ENCODE measurements around the gene ATP7B.

The ATP7B gene

DNA sequence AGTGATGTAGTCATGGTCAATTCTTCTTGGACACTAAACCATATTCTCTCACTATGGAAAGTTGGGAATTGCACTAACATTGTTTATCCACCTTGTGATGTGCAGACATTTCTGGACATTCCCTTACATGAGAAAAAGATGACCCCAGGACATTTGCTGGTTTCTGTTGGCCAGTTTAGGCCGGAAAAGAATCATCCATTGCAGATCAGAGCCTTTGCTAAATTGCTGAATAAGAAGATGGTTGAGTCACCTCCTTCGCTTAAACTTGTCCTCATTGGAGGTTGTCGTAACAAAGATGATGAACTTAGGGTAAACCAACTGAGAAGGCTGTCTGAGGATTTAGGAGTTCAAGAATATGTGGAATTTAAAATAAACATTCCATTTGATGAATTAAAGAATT is 13.2 kb upstream of the ATP7B start, which contains the start of gene UTP14C:
Gene UTP14C (plus strand): TSS at position 211 of the 400 bp plus-strand sequence. CDS start 4,114 bp downstream, outside the sequence.
- Histone ChIP-seq H3K4me1 (ENCODE audit: insufficient read depth, insufficient read length) (no peaks in the 10 kb centered on the region), H3K27me3 (ENCODE audit: insufficient read depth, insufficient read length) (no peaks in the 10 kb centered on the region), H3K9me3 (ENCODE audit: insufficient read depth, low read length) (no peaks in the 10 kb centered on the region), H3K36me3 (ENCODE audit: insufficient read depth, insufficient read length, low read length) (peaks cover 23% of the 10 kb centered on the region), H3K9ac (ENCODE audit: insufficient read length, low read depth) (no peak within 1 kb of the TSS), H3K4me3 (ENCODE audit: insufficient read length, low read depth) (no peak within 1 kb of the TSS)
- TF ChIP-seq SUZ12 (IDR thresholded peaks at IDR 0.05; ENCODE audit: extremely low read depth, insufficient read depth, insufficient read length): no peak
- no peak for TF ChIP-seq YY1 (IDR thresholded peaks at IDR 0.05; ENCODE audit: insufficient read depth, insufficient read length)
- TF ChIP-seq ZNF274 (IDR thresholded peaks at IDR 0.05; ENCODE audit: low read depth, low read length): no peak
- DNase-seq (ENCODE audit: low read depth, low spot score): no peak

DNA sequence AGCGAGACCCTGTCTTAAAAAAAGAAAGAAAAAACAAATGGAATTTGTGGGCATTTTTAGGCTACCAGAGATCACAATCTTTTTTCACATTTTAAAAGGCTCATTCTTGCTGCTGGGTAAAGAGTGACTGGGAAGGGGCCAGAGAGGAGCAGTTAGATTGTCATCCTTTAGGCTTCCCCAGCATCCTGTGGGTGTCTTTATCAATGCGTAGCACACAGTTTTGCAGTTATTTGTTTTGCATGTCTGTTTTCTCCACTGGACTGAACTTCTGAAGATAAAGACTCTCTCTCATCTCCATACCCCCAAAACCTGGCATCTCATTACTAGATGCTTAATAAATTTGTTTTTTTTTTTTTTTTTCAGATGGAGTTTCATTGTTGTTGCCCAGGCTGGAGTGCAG is 11.1 kb upstream of the ATP7B start:
- no peaks in the 10 kb centered on the region for H3K9me3 ChIP-seq (ENCODE audit: insufficient read depth, low read length)
- no peaks in the 10 kb centered on the region for H3K4me1 ChIP-seq (ENCODE audit: insufficient read depth, insufficient read length)
- H3K27me3 ChIP-seq (ENCODE audit: insufficient read depth, insufficient read length): no peaks in the 10 kb centered on the region
- H3K4me3 ChIP-seq (ENCODE audit: insufficient read length, low read depth): no peak overlapping the region
- no peak for TF ChIP-seq ZNF274 (IDR thresholded peaks at IDR 0.05; ENCODE audit: low read depth, low read length)
- TF ChIP-seq YY1 (IDR thresholded peaks at IDR 0.05; ENCODE audit: insufficient read depth, insufficient read length): no peak
- no peak for TF ChIP-seq SUZ12 (IDR thresholded peaks at IDR 0.05; ENCODE audit: extremely low read depth, insufficient read depth, insufficient read length)
- H3K9ac ChIP-seq (ENCODE audit: insufficient read length, low read depth): no peak overlapping the region
- no peak for DNase-seq (ENCODE audit: low read depth, low spot score)
- peaks cover 24% of the 10 kb centered on the region for H3K36me3 ChIP-seq (ENCODE audit: insufficient read depth, insufficient read length, low read length)

DNA sequence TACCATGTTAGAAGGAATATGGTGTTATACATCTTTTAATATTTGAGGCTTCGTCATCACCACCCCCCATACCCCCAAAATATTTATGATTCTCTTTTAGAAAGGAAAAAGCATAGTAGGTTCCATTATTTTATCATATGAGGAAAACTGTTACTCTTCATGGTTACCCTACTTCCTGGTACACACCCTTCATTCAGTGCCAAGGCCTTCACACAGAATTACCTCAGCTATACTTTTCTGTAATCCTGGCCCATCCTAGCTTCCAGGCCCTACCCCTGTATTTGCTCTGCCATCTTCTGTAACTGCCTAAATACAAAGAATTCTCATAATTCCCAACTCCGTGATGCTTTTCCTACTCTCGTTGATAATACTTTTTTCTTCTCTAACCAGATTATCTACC is 8.9 kb upstream of the ATP7B start:
- Histone ChIP-seq H3K9me3 (ENCODE audit: insufficient read depth, low read length) (no peaks in the 10 kb centered on the region), H3K9ac (ENCODE audit: insufficient read length, low read depth) (no peak overlapping the region), H3K4me1 (ENCODE audit: insufficient read depth, insufficient read length) (no peaks in the 10 kb centered on the region), H3K27me3 (ENCODE audit: insufficient read depth, insufficient read length) (no peaks in the 10 kb centered on the region), H3K4me3 (ENCODE audit: insufficient read length, low read depth) (no peak overlapping the region), H3K36me3 (ENCODE audit: insufficient read depth, insufficient read length, low read length) (peaks cover 14% of the 10 kb centered on the region)
- no peak for DNase-seq (ENCODE audit: low read depth, low spot score)
- TF ChIP-seq SUZ12 (IDR thresholded peaks at IDR 0.05; ENCODE audit: extremely low read depth, insufficient read depth, insufficient read length): no peak
- TF ChIP-seq ZNF274 (IDR thresholded peaks at IDR 0.05; ENCODE audit: low read depth, low read length): no peak

DNA sequence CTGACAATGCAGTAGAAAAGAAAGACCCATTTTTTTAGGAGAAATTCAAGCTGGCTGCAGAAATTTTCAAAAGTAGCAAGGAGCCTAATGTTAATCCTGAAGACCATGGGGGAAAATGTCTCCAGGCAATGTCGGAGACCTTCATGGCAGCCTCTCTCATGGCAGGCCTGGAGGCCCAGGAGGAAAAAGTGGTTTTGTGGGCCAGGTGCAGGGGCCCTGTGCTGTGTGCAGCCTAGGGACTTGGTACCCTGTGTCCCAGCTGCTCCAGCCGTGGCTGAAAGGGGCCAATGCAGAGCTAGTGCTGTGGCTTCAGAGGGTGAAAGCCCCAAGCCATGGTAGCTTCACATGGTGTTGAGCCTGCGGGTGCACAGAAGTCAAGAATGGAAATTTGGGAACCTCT is 5.0 kb upstream of the ATP7B start:
- TF ChIP-seq ZNF274 (IDR thresholded peaks at IDR 0.05; ENCODE audit: low read depth, low read length) (no peak), YY1 (IDR thresholded peaks at IDR 0.05; ENCODE audit: insufficient read depth, insufficient read length) (no peak), SUZ12 (IDR thresholded peaks at IDR 0.05; ENCODE audit: extremely low read depth, insufficient read depth, insufficient read length) (no peak)
- DNase-seq (ENCODE audit: low read depth, low spot score): no peak
- no peak overlapping the region for H3K9ac ChIP-seq (ENCODE audit: insufficient read length, low read depth)
- H3K27me3 ChIP-seq (ENCODE audit: insufficient read depth, insufficient read length): no peaks in the 10 kb centered on the region
- H3K4me1 ChIP-seq (ENCODE audit: insufficient read depth, insufficient read length): no peaks in the 10 kb centered on the region
- no peaks in the 10 kb centered on the region for H3K9me3 ChIP-seq (ENCODE audit: insufficient read depth, low read length)
- H3K36me3 ChIP-seq (ENCODE audit: insufficient read depth, insufficient read length, low read length): peaks cover 7% of the 10 kb centered on the region
- no peak overlapping the region for H3K4me3 ChIP-seq (ENCODE audit: insufficient read length, low read depth)

- no peaks in the 10 kb centered on the region for H3K4me1 ChIP-seq (ENCODE audit: insufficient read depth, insufficient read length)
- peaks cover 13% of the 10 kb centered on the region for H3K27me3 ChIP-seq (ENCODE audit: insufficient read depth, insufficient read length)
- peak overlapping the region; percentile 77 for H3K9ac ChIP-seq (ENCODE audit: insufficient read length, low read depth)
- DNase-seq (ENCODE audit: low read depth, low spot score): no peak
- H3K9me3 ChIP-seq (ENCODE audit: insufficient read depth, low read length): no peaks in the 10 kb centered on the region
- no peaks in the 10 kb centered on the region for H3K36me3 ChIP-seq (ENCODE audit: insufficient read depth, insufficient read length, low read length)
- TF ChIP-seq ZNF274 (IDR thresholded peaks at IDR 0.05; ENCODE audit: low read depth, low read length) (no peak), SUZ12 (IDR thresholded peaks at IDR 0.05; ENCODE audit: extremely low read depth, insufficient read depth, insufficient read length) (no peak), YY1 (IDR thresholded peaks at IDR 0.05; ENCODE audit: insufficient read depth, insufficient read length) (no peak)
- peak overlapping the region; percentile 64 for H3K4me3 ChIP-seq (ENCODE audit: insufficient read length, low read depth)
Observed at GRCh38 chr13:52012512-52012836, 1.2 kb upstream of the ATP7B start.

- DNase-seq (ENCODE audit: low read depth, low spot score): peak; percentile 92
- Histone ChIP-seq H3K4me3 (ENCODE audit: insufficient read length, low read depth) (peak within 1 kb of the TSS; percentile 64), H3K36me3 (ENCODE audit: insufficient read depth, insufficient read length, low read length) (no peaks in the 10 kb centered on the region), H3K9me3 (ENCODE audit: insufficient read depth, low read length) (no peaks in the 10 kb centered on the region), H3K27me3 (ENCODE audit: insufficient read depth, insufficient read length) (peaks cover 13% of the 10 kb centered on the region), H3K4me1 (ENCODE audit: insufficient read depth, insufficient read length) (no peaks in the 10 kb centered on the region), H3K9ac (ENCODE audit: insufficient read length, low read depth) (peak within 1 kb of the TSS; percentile 77)
- TF ChIP-seq YY1 (IDR thresholded peaks at IDR 0.05; ENCODE audit: insufficient read depth, insufficient read length) (peak; percentile 47), SUZ12 (IDR thresholded peaks at IDR 0.05; ENCODE audit: extremely low read depth, insufficient read depth, insufficient read length) (no peak)
Observed at GRCh38 chr13:52011632-52012511, 622 bp upstream of the ATP7B start, which contains the start of gene ALG11. TSS of gene ALG11 (plus strand) at chr13:52012398. CDS start at chr13:52012419, 21 bp downstream.

DNA sequence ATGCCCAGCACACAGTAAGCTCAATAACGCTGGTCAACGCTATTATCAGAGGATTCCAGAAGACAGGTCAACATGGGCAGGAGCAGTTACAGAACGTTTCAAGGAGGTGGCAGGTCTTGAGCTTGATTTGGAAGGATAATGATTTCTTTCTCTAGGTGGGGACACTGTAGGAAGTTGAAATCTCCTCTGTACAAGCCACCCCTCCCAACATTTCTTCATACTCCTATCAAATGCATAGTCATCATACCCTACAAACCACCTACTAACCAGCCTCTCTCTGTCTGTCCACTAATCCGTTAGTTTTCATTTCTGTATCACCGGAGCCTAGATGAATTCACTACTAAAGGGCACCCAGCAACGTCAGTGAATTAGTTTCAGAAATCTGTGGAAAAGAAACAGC is 1.3 kb downstream of the ATP7B start:
- no peak for TF ChIP-seq SUZ12 (IDR thresholded peaks at IDR 0.05; ENCODE audit: extremely low read depth, insufficient read depth, insufficient read length)
- no peak for TF ChIP-seq YY1 (IDR thresholded peaks at IDR 0.05; ENCODE audit: insufficient read depth, insufficient read length)
- TF ChIP-seq ZNF274 (IDR thresholded peaks at IDR 0.05; ENCODE audit: low read depth, low read length): no peak
- Histone ChIP-seq H3K4me3 (ENCODE audit: insufficient read length, low read depth) (no peak overlapping the region), H3K4me1 (ENCODE audit: insufficient read depth, insufficient read length) (no peaks in the 10 kb centered on the region), H3K9me3 (ENCODE audit: insufficient read depth, low read length) (no peaks in the 10 kb centered on the region), H3K9ac (ENCODE audit: insufficient read length, low read depth) (no peak overlapping the region), H3K27me3 (ENCODE audit: insufficient read depth, insufficient read length) (peaks cover 13% of the 10 kb centered on the region), H3K36me3 (ENCODE audit: insufficient read depth, insufficient read length, low read length) (no peaks in the 10 kb centered on the region)
- DNase-seq (ENCODE audit: low read depth, low spot score): no peak

Data from NT2/D1 (cell line).